Large intestine (tissue), 12 donors: ENCODE data around the gene ACTR3. TPM values are rescaled to one million over a fixed set of nuclear protein-coding genes. Genes with fewer than 3 reads are reported as not detected.
"Not testable (repeated sequence)": the region's sequence is repeated elsewhere in the genome, so short reads cannot be mapped to it uniquely, and the experiment has no call there.

ENCODE experiments used
- DNase-seq, 2 donors: peaks; one replicate each; pipeline versions ENCODE4 v3.0.0 to v3.0.0-alpha.2; 2013
- H3K27ac ChIP-seq: one replicate; pipeline ENCODE4 v1.5.1; 2013; ENCODE audit warnings: low read length
- H3K27me3 ChIP-seq: 2 replicates; pipeline ENCODE4 v1.6.1; 2013; ENCODE audit warnings: low read length; ENCODE audit not compliant: control insufficient read depth, insufficient read depth
- H3K36me3 ChIP-seq: 2 replicates; pipeline ENCODE4 v1.6.1; 2013; ENCODE audit warnings: low read length; ENCODE audit not compliant: control insufficient read depth, insufficient read depth
- H3K4me1 ChIP-seq: one replicate; pipeline ENCODE4 v1.6.1; 2013; ENCODE audit warnings: low read length; ENCODE audit not compliant: control insufficient read depth, insufficient read depth
- H3K4me3 ChIP-seq: one replicate; pipeline ENCODE4 v1.5.1; 2013; ENCODE audit warnings: low read length
- H3K9me3 ChIP-seq: one replicate; pipeline ENCODE4 v1.6.1; 2013; ENCODE audit warnings: mild to moderate bottlenecking, low read depth, low read length, moderate library complexity; ENCODE audit not compliant: control insufficient read depth
- WGBS: methylation state at CpG from one replicate; pipeline ENCODE4 v1.1.5; 2013; ENCODE audit warnings: low lambda C conversion rate; ENCODE audit not compliant: insufficient coverage; 5-methylcytosine and 5-hydroxymethylcytosine counted together
- long read RNA-seq, 11 donors: transcript quantifications; one replicate each; lab custom pipeline, GENCODE V29; 2026
- polyA plus RNA-seq: library from polyadenylated mRNA; unstranded; fragments of 120-200 nt; gene quantifications from one replicate; pipeline ENCODE4 v1.2.1, GENCODE V29; 2013

The ACTR3 gene
- polyA plus RNA-seq: 148 TPM
- long read RNA-seq, donor 1, full-length matches to known transcripts: 25 of 37 reads
- long read RNA-seq, donor 1, partial matches to known transcripts: 12 of 37 reads
- long read RNA-seq, donor 1, other reads (novel, unspliced or antisense): 0 of 37 reads
- long read RNA-seq, donor 2, full-length matches to known transcripts: 57 of 128 reads
- long read RNA-seq, donor 2, partial matches to known transcripts: 71 of 128 reads
- long read RNA-seq, donor 2, other reads (novel, unspliced or antisense): 0 of 128 reads
- long read RNA-seq, donor 3: 0 reads
- long read RNA-seq, donor 4, full-length matches to known transcripts: 5 of 5 reads
- long read RNA-seq, donor 4, partial matches to known transcripts: 0 of 5 reads
- long read RNA-seq, donor 4, other reads (novel, unspliced or antisense): 0 of 5 reads
- long read RNA-seq, donor 5, full-length matches to known transcripts: 27 of 52 reads
- long read RNA-seq, donor 5, partial matches to known transcripts: 25 of 52 reads
- long read RNA-seq, donor 5, other reads (novel, unspliced or antisense): 0 of 52 reads
- long read RNA-seq, donor 6, full-length matches to known transcripts: 36 of 58 reads
- long read RNA-seq, donor 6, partial matches to known transcripts: 22 of 58 reads
- long read RNA-seq, donor 6, other reads (novel, unspliced or antisense): 0 of 58 reads
- long read RNA-seq, donor 7, full-length matches to known transcripts: 20 of 33 reads
- long read RNA-seq, donor 7, partial matches to known transcripts: 13 of 33 reads
- long read RNA-seq, donor 7, other reads (novel, unspliced or antisense): 0 of 33 reads
- long read RNA-seq, donor 8, full-length matches to known transcripts: 37 of 73 reads
- long read RNA-seq, donor 8, partial matches to known transcripts: 36 of 73 reads
- long read RNA-seq, donor 8, other reads (novel, unspliced or antisense): 0 of 73 reads
- long read RNA-seq, donor 9, full-length matches to known transcripts: 27 of 53 reads
- long read RNA-seq, donor 9, partial matches to known transcripts: 26 of 53 reads
- long read RNA-seq, donor 9, other reads (novel, unspliced or antisense): 0 of 53 reads
- long read RNA-seq, donor 10, full-length matches to known transcripts: 41 of 68 reads
- long read RNA-seq, donor 10, partial matches to known transcripts: 27 of 68 reads
- long read RNA-seq, donor 10, other reads (novel, unspliced or antisense): 0 of 68 reads
- long read RNA-seq, donor 11, full-length matches to known transcripts: 32 of 46 reads
- long read RNA-seq, donor 11, partial matches to known transcripts: 14 of 46 reads
- long read RNA-seq, donor 11, other reads (novel, unspliced or antisense): 0 of 46 reads

DNA sequence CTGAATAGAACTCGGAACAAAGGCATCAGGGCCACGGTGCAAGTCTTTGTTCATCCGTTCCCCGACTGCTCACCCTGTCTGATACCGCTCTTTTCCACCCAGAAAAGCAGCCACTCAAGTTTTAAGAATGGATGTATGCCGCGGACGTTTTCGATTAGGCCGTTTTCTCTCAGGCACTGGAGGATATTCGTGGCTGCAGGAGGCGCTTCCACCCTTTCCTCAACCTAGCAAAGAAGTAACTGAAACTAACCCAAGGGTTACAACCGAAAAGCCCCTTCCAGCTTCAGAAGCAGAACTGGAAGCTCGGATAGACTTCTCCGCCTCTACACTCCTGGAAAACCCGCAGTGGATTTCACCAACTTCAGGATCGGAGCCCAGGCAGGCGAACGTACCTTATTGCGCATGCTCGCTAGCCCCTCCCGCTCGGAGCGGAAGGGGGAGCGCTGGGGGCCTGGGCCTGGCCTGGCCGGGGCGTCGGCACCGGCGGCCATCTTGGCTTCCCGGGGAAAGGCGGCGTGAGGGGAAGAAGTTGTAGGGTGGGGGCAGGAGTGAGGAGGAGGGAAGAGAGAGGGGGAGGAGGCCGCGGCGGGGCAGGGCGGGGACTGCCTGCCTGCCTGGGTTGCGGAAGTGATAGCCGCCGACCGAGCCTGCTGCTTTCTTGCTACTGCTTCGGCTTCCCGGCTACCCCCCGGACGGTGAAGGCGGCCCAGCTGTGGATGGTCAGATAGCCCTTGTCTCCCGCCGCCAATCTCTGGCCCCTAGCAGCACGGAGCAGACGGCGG, at the start of gene ACTR3:
ACTR3 (plus strand) TSS at position 619 of the 782 bp plus-strand sequence. CDS start 191 bp downstream, outside the sequence.
- DNase-seq: peak; percentile 99 to 100
- H3K27me3 ChIP-seq: no peaks in the 10 kb centered on the region
- no CpG with 5 or more reads among the region's 51 CpGs for WGBS
- no peaks in the 10 kb centered on the region for H3K9me3 ChIP-seq
- peak within 1 kb of the TSS; percentile 96 for H3K4me3 ChIP-seq
- peak within 1 kb of the TSS; percentile 98 for H3K27ac ChIP-seq
- H3K4me1 ChIP-seq: peaks cover 16% of the 10 kb centered on the region
- peaks cover 3% of the 10 kb centered on the region for H3K36me3 ChIP-seq

GRCh38 chr2:113840518-113840917, 49.4 kb upstream of the ACTR3 start:
- no peak overlapping the region for H3K27ac ChIP-seq
- no peaks in the 10 kb centered on the region for H3K9me3 ChIP-seq
- H3K36me3 ChIP-seq: no peaks in the 10 kb centered on the region
- peaks cover 4% of the 10 kb centered on the region for H3K4me1 ChIP-seq
- DNase-seq: no peak
- no peaks in the 10 kb centered on the region for H3K27me3 ChIP-seq
- WGBS: 100% methylated on average over 1 of the region's 7 CpGs
- H3K4me3 ChIP-seq: no peak overlapping the region

DNA sequence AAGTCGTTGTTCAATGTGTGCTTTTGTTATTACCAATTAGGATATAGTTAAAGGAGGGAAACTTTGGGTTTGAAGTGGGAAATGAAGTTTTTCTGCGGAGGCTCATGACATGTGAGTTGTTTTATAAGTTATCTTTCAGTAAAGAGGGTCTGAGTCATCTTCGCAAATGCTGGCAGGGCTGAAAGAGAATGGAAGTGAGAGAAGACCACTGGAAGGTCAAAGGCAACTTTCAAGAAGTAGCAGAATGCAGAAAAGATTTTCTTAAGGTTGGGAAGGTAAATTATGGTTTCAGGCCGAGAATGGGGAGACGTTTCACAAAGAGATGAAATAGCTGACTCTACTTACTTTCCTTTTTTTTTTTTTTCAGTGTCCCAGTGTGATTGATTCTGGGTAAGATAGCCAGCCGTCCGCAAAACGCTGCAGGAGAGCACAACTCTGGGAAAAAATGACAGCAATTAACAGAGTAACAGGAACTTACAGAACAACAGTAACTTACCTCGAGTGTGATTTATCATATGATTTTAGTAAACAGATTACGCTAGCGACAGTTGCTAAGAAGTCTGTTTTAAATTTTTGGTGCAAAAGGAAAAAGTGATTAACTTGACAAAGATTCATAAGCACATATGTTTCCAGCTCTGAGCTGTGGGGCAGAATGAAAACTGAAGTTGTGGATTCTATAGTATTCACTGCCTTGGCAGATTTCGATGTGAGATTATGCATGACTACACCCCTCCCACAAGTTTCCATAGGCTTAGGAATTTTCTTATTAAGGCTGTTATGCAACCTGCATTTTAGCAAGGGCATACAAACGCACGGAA, 46.8 kb upstream of the ACTR3 start:
- Histone ChIP-seq H3K27ac (no peak overlapping the region), H3K9me3 (no peaks in the 10 kb centered on the region), H3K4me1 (peaks cover 4% of the 10 kb centered on the region), H3K27me3 (no peaks in the 10 kb centered on the region), H3K4me3 (no peak overlapping the region), H3K36me3 (no peaks in the 10 kb centered on the region)
- WGBS: 72% methylated on average over 8 of the region's 14 CpGs
- no peak for DNase-seq

- not testable (repeated sequence) for H3K9me3 ChIP-seq, H3K27ac ChIP-seq, H3K36me3 ChIP-seq, H3K4me3 ChIP-seq, H3K27me3 ChIP-seq, DNase-seq, H3K4me1 ChIP-seq
- no CpG with 5 or more reads among the region's 4 CpGs for WGBS
Observed at GRCh38 chr2:113843737-113844050, 46.2 kb upstream of the ACTR3 start.

DNA sequence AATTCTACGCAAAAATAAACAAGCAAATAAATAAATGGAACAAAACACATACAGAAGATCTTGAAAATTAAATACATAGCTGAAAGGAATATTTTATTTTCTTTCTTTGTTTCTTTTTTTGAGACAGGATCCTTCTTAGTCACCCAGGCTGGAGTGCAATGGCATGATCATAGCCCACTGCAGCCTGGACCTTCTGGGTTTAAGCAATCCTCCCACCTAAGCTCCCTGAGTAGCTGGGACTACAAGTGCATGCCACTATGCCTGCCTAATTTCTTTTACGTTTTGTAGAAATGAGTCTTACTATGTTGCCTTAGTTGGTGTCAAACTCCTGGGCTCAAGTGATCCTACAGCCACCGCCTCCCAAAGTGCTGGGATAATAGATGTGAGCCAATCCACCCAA, 44.6 kb upstream of the ACTR3 start:
- Histone ChIP-seq H3K4me1 (no peaks in the 10 kb centered on the region), H3K4me3 (no peak overlapping the region), H3K36me3 (no peaks in the 10 kb centered on the region), H3K27me3 (no peaks in the 10 kb centered on the region), H3K9me3 (no peaks in the 10 kb centered on the region), H3K27ac (no peak overlapping the region)
- 97% methylated on average over 2 of the region's 3 CpGs for WGBS
- DNase-seq: no peak

GRCh38 chr2:113845796-113846195, 44.1 kb upstream of the ACTR3 start:
- not testable (repeated sequence) for DNase-seq, H3K36me3 ChIP-seq, H3K9me3 ChIP-seq, H3K4me3 ChIP-seq, H3K4me1 ChIP-seq, H3K27me3 ChIP-seq, H3K27ac ChIP-seq
- WGBS: 69% methylated on average over 2 of the region's 4 CpGs

GRCh38 chr2:113846429-113846828, 43.5 kb upstream of the ACTR3 start:
- Histone ChIP-seq H3K9me3 (no peaks in the 10 kb centered on the region), H3K36me3 (no peaks in the 10 kb centered on the region), H3K27me3 (no peaks in the 10 kb centered on the region), H3K27ac (no peak overlapping the region), H3K4me1 (peaks cover 6% of the 10 kb centered on the region), H3K4me3 (no peak overlapping the region)
- WGBS: no CpG with 5 or more reads among the region's 2 CpGs
- DNase-seq: no peak

DNA sequence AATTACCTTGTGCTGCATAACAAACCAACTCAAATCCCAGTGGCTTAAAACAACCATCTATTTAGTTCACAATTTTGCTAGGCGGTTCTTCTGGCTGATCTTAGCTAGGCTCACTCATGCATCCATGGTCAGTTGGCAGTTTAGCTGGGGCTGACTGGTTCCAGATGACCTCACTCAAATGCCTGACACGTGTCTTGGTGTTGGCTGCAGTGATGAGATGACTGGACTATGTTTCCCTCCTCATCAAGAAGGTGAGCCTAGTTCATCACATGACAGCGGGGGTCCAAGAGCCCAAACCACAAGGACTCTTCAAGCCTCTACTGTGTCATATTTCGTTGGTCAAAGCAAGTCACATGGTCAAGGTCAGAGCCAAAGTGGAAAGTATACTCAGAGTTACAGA, 42.7 kb upstream of the ACTR3 start:
- no peaks in the 10 kb centered on the region for H3K9me3 ChIP-seq
- H3K36me3 ChIP-seq: no peaks in the 10 kb centered on the region
- no CpG with 5 or more reads among the region's 4 CpGs for WGBS
- H3K4me3 ChIP-seq: no peak overlapping the region
- H3K27me3 ChIP-seq: no peaks in the 10 kb centered on the region
- H3K4me1 ChIP-seq: peaks cover 6% of the 10 kb centered on the region
- no peak for DNase-seq
- H3K27ac ChIP-seq: no peak overlapping the region

- H3K36me3 ChIP-seq: no peaks in the 10 kb centered on the region
- no CpG with 5 or more reads among the region's 6 CpGs for WGBS
- no peaks in the 10 kb centered on the region for H3K9me3 ChIP-seq
- H3K27me3 ChIP-seq: no peaks in the 10 kb centered on the region
- H3K4me3 ChIP-seq: no peak overlapping the region
- H3K27ac ChIP-seq: no peak overlapping the region
- peaks cover 6% of the 10 kb centered on the region for H3K4me1 ChIP-seq
- DNase-seq: peak in 1 of 2 donors; percentile 11
Observed at GRCh38 chr2:113848758-113849415, 41.0 kb upstream of the ACTR3 start.
